ENCODE measurements around the gene GJD4.

DNA sequence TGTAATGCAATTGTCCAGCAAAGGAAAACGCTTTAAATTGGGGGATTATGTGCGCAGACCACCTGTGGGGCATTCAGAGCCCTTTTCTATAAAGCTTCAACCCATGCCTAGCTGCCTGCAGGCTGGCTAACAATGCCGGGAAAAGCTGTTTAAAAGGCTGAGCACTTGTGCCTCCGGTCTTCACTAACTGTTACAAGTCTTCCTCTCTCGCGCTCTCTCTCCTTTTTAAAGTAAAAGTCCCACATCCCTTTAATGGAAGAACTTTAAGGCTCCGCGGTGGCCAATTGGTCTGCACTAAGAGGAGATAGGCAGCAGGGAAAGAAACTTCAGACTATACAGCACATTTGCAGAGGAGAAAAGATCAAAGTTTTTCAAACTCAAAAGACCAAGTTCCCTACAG lies 32.3 kb downstream of the GJD4 start:
- TF ChIP-seq, protein P1, sequence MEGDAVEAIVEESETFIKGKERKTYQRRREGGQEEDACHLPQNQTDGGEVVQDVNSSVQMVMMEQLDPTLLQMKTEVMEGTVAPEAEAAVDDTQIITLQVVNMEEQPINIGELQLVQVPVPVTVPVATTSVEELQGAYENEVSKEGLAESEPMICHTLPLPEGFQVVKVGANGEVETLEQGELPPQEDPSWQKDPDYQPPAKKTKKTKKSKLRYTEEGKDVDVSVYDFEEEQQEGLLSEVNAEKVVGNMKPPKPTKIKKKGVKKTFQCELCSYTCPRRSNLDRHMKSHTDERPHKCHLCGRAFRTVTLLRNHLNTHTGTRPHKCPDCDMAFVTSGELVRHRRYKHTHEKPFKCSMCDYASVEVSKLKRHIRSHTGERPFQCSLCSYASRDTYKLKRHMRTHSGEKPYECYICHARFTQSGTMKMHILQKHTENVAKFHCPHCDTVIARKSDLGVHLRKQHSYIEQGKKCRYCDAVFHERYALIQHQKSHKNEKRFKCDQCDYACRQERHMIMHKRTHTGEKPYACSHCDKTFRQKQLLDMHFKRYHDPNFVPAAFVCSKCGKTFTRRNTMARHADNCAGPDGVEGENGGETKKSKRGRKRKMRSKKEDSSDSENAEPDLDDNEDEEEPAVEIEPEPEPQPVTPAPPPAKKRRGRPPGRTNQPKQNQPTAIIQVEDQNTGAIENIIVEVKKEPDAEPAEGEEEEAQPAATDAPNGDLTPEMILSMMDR (IDR thresholded peaks at IDR 0.05; ENCODE audit: low read depth, low read length): no peak
- no peak for TF ChIP-seq MAX (IDR thresholded peaks at IDR 0.05; ENCODE audit: low read depth, low read length)
